ENCODE results near the gene RNF32.
"Not testable (repeated sequence)": the region's sequence is repeated elsewhere in the genome, so short reads cannot be mapped to it uniquely, and the experiment has no call there.

The RNF32 gene

DNA sequence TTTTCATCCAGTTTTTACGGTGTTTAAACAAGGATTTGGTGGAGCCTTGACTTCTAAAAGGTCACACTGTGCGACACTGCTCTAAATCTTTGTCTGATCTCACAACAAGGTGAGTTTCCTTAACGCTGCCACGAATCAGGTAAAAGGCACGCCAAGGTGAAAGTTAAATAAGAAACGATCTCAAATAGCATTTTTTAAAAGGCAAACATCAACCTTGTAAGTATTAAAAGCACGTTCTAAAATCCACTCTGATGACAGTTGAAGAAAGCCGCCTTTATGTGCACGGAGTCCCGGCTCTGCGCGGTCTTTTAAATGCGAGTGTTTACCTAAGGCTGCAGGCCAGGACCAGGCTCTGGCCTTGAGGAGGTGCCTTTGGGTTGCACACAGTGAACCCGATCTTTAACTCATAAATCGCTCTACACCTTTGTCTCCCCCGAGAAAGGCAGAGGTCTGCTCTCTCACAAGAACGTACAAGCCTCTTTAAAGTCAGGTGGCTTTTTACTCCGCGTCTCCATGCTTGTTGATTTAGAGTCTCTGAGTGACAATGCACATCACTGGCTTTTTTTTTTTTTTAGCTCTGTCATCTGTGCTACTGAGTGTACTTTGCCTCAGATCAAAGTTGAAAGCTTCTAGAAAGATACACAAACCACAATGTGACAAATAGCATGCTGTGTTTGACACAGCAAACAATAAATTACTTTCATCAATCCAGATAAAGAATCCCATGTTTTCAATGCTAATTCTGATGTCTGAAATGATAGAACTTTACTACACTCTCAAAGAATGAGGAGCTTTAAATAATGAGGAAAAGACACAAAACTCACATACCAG, 25.9 kb upstream of the RNF32 start:
- DNase-seq, result no peak

DNA sequence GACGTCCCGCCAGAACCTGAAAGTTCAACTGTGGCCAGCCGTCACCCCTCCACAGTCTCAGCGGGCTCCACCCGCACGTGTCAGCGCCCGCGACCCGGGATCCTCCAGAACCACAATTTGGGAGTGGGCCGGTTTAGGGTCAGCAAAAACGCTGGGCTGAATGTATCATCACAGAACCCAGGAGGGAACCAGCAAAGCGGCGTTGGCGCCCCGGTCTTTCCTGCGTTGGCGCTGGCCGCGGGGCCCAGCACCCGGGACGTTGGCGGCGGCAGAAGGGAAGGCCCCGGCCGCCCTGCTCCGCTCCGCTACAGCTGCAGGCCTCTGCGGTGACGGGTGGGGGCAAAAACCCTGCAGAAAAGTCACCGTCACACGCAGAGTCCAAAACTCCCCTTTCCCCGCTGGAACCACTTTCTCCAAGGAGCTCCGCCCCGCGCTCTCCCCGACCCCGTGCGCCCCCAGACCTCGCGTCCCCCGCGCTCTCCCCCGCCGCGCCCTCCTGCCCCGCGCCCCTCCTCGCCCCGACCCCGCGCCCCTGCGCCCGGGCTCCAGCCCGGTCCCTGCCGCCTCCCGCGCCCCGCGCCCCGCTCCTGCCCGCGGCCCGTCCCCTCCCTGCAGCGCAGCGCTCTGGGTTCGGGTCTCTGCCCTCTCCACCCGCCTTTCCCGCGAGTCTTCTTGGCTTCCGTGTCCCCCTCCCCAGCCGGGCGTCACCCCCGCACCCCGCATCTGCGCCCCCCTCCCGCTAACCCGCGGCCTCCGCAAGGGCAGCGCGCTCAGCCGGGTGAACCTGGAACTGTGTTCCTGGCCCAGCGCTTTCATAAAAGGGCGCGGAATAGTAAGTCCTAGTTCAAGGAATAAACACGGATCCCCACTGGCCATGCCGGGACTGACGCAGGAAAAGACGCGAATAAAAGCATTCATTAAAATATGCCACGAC, 24.0 kb upstream of the RNF32 start:
- DNase-seq, result peak; percentile 19

DNA sequence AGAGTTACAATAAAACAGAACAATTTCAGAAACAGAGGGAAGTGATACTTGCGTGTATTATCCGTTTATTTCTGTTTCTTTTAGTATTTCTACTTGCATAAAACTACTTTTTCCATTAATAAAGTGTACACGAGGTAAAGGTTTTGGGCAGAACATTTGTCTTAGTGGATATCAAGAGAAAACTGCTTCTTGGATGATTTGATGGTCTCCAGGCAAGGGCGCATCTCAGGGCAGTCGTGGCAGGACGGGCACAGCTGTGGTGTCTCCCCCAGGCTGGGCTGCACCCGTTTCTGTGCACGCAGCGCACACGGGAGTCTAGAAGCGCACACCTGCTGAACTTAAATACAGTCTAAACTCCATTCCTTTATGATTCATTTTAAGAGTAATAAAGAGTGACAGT, 23.4 kb upstream of the RNF32 start:
- no peak for DNase-seq

DNA sequence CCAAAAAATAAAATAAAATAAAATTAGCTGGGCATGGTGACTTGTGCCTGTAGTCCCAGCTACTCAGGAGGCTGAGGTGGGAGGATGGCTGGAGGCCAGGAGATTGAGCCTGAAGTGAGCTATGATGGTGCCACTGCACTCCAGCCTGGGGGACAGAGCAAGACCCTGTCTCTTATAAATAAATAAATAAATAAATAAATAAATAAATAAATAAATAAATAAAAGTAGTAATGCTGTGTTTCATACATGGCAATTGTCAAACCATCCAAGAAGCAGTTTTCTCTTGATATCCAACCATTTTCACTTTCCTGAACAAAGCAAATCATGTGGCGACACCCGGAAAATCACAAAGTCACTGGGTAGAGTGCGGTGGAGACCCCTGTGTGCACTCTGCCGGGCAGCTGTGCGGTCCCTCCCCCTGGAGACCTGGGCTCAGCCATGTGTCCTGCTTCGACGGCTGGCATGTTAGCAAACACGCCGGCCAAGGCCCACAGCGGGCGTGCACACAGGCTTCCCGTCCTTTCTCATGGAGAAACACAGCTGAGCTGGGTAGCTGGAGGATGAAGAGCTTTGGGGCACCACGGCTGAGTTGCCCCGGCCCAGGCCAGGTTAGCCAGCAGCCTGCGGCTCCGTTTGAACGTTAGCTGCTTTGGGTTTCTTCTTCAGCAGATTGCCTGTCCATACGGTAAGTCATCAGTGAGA, 22.3 kb upstream of the RNF32 start:
- no peak for DNase-seq

DNA sequence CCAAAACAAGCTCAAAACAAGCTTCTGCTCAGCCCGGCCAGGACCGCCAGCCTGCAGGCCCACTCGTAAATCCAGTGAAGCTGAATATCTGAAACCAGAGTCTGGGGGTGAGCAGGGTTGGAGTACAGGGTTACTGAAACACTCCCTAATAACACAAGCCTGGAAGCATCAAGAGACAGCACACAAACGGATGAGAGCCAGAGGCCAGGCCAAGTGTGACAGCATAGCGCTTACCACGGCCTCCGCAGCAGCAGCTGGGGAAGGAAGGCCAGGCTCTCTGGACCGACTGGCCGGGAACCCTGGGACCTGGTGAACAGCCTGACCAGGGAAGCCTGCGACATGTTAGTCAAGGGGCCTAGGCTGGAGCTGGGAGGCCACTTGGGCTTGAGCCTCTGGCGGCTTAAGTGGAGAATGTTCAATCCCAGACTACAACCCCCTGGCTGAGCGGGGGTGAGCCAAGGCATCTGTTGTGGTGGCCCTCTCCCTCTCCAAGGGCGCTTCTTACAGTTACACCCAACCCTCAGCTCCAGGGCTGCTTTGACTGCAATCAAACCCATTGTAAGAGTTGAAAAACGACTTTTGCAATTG, 21.7 kb upstream of the RNF32 start:
- DNase-seq, result no peak

DNA sequence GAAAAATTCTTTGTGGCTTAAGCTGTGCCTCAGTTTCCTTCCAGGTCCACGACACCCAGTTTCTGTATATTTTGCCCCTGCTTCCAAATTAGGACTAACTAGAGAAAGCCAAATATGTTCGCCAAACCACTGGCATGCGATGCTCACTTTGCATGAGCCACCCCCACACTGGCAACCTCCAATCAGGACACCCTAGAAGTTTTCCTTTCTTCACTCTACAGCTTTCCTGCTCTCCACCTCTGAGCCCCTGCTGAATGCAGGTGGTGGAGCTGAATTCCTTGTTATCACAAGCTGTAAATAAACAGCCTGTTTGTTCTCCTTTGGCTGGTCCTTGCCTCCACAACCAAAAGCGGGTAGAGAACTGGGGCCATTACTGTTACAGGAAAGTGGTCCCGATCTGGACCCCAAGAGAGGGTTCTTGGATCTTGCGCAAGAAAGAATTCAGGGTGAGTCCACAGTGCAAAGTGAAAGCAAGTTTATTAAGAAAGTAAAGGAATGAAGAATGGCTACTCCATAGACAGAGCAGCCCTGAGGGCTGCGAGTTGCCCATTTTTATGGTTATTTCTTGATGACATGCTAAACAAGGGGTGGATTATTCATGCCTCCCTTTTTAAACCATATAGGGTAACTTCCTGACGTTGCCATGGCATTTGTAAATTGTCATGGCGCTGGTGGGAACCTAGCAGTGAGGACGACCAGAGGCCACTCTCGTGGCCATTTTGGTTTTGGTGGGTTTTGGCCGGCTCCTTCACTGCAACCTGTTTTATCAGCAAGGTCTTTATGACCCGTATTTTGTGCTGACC, 20.9 kb upstream of the RNF32 start:
- DNase-seq, result not testable (repeated sequence)

DNA sequence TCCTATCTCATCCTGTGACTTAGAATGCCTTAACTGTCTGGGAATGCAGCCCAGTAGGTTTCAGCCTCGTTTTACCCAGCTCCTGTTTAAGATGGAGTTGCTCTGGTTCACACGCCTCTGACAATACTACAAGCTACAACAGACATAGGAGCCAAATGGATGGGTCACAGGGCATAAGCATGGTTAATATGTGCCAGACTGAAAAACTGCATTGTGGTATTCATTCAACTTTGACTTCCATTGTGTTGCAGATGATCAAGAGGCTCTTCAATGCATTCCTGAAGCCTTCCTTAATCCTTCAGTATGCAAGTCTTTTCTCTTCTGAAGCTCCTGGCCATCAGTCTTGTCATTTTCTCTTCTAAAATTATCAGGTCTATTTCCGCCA, 20.3 kb upstream of the RNF32 start:
- no peak for DNase-seq

DNA sequence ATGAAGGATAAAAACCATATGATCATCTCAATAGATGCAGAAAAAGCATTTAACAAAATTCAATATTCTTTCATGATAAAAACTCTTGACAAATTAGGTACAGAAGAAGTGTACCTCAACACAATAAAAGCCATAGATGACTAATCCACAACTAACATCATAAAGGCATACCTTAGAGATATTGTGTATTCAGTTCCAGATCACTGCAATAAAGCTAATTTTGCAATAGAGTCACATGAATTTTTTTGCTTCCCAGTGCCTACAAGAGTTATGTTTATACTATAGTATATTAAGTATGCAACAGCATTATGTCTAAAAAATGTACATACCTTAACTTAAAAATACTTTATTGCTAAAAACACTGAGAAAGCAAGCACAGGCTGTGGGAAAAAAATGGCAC, 18.9 kb upstream of the RNF32 start:
- no peak for DNase-seq

DNA sequence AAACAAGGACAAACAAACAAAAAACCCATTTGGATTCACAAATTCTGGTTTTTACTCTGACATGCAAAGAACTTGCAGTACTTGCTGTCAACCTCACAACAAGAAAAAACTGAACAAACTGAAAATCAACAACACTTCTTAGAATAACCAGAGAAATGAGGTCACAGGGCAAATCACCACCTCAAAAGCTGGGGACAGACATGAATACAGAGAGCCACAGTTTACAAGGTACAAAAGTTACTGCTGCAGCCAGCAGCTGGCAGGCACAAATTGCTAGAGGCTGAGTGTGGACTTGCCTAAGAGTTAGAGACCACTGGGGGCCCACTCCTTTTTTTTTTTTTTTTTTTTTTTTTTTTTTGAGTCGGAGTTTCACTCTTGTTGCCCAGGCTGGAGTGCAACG, 15.0 kb upstream of the RNF32 start:
- no peak for DNase-seq

DNA sequence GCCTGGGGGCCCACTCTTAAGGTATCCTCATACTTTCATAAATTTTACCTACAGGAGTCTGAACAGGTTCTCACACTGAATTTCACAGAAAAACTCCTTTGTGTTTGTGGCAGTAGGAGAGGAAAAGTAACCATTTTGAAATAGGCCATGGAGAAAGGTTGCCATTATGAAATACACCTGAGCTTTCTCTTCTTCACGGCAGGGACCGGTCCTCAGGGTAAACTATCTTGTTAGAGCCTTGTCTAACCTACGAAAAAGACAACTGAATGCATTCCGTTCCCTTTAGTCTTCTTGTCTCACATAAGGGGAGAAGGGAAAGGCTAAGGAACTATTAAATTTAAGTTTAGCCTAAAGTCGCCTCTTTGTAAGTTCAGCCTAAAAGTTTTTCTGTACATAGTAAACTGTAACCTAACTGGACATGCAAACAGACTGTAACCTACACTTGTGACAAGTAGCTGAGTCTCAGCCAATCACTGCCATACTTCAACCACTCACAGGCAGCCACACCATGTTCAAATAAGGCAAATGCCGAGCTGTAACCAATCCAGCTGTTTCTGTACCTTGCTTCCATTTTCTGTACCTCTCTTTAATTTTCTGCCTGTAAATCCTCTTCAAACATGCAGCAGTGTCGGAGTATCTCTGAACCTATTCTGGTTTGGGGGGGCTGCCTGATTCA, 14.2 kb upstream of the RNF32 start:
- no peak for DNase-seq

DNA sequence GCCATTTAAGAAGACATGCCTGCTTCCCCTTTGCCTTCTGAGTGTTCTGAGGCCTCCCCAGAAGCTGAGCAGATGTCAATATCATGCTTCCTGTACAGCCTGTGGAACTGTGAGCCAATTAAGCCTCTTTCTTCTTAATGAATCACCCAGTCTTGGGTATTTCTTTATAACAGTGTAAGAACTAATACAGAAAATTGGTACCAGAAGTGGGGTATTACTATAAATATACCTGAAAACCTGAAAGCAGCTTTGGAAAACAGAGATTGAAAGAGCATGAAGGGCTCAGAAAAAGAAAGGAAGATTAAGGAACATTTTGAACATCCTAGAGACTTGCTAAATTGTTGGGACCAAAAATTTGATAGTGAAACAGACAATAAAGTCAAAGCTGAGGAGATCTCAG, 12.0 kb upstream of the RNF32 start:
- no peak for DNase-seq

DNA sequence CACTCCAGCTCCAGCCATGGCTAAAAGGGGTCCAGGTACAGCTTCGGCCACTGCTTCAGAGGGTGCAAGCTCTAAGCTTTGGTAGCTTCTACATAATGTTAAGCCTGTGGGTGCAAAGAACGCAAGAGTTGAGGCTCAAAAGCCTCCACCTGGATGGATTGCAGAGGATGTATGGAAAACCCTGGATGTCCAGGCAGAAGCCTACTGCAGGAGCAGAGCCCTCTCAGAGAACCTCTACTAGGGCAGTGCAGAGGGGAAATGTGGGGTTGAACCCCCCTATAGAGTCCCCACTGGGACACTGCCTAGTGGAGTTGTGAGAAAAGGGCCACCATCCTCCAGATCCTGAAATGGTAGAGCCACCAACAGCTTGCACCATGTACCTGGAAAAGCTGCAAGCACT, 10.7 kb upstream of the RNF32 start:
- DNase-seq, result no peak

DNA sequence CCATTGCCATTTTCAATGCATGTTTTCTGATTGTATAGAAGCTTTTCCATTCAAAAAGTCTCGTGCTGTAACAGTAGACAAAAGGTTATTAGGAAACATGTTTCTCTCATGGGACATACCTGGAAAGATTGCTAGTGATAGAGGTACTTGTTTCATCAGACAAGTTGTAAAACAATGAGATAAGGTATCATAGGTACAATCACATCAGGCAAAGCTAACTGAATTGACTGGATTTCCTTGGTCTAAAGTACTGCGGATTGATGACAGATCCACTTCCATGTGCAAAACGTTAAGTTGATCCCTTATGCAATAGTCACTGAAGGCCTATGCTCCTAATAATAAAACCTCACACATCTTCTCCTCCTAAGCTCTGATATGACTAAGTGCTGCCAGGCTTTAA, 6.5 kb upstream of the RNF32 start:
- no peak for DNase-seq

DNA sequence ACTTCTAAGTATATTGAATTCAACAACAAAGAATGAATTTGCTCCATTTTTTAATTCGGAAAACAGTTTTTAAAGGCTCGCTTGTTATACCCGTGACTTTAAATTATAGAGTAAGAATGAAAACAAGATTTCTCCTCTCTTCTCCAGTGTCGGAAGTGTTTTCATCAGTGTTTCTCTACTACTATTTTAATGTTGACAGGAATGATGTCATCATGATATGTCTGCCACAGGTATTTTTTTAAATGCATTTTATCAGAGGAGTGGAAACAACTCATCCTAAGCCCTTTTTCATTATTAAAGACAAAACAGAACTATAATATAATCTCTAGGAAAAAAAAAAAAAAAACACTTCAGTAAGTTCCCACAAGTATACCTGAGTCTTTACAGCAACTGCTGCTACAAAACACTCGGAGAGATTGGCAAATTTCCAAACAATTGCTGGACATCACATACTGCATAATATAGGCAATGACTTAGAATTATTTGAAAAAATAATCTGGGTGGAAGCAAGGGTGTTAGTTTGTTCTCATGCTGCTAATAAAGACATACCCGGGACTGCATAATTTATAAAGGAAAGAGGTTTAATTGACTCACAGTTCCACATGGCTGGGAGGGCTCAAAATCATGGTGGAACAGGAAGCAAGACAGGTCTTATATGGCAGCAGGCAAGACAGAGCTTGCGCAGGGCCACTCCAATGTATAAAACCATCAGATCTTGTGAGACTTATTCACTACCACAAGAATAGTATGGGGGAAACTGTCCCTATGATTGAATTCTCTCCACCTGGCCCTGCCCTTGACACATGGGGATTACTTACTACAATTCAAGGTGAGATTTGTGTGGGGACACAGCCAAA, 4.8 kb upstream of the RNF32 start:
- DNase-seq, result no peak

DNA sequence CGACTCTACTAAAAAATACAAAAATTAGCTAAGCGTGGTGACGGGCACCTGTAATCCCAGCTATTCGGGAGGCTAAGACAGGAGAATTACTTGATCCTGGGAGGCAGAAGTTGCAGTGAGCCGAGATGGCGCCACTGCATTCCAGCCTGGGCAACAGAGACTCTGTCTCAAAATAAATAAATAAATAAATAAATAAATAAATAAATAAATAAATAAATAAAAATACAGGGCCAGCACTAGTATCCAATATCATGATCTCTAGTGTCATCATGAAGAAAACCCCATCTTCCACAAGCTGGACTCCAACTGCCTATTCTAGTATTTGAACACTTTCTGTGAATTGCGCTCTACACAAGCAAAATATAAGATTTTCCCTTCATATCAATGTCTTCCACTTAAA, 3.5 kb upstream of the RNF32 start:
- not testable (repeated sequence) for DNase-seq

DNA sequence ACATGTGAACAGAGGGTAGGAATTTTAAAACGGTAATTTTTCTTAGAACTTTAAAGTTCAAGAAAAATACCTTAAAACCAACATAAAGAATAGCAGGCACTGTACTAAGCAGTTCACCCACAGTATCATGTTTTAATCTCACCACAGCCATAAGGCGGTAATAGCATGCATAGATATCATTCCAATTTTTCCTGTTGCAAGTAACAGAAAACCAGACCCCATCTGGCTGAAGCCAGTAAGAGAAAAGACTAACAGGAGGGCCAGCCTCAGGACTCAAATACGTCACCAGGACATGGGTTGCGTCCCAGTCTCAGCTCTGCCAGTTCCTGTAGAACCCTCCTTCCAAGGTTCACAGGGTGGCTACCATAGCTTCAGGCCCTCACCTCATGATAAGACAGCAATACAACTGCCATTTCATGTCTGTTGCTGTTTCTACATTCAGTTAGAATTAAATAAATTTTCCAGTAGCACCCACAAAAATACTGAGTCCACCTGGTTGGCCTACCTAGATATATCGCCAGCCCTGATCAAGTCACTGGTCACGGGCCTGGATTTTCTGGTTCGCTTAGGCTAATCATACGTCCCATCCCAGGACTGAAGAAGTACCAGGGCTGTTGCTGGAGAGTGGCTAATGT, 2.0 kb upstream of the RNF32 start:
- DNase-seq, result no peak

DNA sequence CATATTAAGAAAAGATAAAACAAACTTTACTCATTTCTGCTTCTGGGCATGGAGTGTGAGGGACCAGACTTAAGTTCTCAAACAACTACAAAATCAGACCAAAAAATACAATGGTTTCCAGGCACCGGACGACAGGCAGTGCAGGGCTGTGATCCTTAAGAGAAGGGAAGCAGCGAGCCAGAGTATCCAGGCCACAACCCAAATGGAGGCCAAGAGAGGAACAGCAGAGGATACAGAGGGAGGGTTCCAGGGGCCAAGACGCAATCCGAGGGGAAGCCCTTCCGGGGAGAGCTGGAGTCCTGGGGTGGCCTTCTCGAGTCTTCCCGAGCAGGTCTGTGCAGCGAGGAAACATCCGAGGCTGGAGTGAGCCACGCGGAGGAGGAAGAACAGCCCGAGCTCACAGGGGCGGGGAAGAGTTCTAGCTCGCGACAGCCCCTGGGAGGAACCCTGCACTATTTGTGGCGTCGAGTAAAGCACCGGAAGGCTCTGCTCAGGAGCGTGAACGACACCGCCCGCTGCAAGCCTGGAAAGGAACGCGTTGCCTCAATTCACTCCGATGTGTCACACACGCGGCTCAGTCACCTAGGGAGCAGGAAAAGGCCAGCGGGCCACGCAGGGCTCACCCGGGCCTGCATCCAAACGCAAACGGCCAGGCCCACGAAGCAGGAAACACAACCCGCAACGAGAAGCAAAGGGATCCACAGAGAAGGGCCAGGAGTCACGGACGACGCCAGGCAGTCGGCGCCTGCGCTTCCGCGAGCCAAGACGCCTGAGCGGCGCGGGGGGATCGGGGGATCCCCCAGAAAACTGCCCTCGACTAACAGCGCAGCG, 933 bp upstream of the RNF32 start:
- peak; percentile 2 for DNase-seq

DNA sequence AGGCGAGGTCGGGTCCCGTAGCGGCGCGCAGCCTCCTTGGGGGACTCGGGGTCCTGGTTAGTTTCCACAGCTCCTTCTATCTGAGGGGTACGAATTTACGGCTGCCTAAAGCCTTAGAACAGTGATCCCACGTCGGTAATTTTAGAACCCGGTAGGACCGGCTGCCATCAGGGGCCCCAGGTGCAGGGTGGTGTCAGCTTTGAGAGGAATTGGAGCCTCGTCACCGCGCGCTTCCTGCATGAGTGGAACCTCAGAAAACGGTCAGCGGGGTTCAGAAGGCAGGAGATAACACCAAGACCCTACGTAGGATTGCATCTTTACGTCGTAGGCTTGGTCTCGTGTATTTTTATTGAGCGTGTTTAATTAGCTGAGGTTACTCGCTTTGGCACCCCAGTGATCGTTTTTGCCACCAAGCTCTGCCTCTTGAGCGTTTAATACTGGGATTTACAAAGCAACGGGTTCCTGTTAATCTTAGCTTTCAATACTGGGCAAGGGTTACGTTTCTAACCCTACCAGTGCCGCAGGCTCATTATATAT, 443 bp downstream of the RNF32 start:
- peak; percentile 55 for DNase-seq
